Upper lobe of left lung (tissue), 4 donors: Measurements from ENCODE around the gene NTPCR.

Experiments
- CTCF ChIP-seq, 6 experiments: fragments of 450-650 bp in 4 of 6; fragments of 200-600 bp in 2 of 6; sonication (generic) in 2 of 6; IDR thresholded peaks; one replicate each; pipeline ENCODE4 v1.5.1; 2016 to 2019; ENCODE audit warnings: antibody characterized with exemption in 6 of 6
- EP300 ChIP-seq, 4 donors: sonication (generic); formaldehyde crosslinking; IDR thresholded peaks; one replicate each; pipeline ENCODE4 v1.5.1; 2017; ENCODE audit warnings: antibody characterized with exemption in 4 of 4, control low read depth in 2 of 4
- POLR2A ChIP-seq, 4 donors: fragments of 450-650 bp; IDR thresholded peaks; one replicate each; pipeline ENCODE4 v1.5.1; 2016 to 2017; ENCODE audit warnings: antibody characterized with exemption in 4 of 4, mild to moderate bottlenecking in 2 of 4
- POLR2AphosphoS5 ChIP-seq, 2 donors: sonication (generic); formaldehyde crosslinking; IDR thresholded peaks; one replicate each; pipeline ENCODE4 v1.5.1; 2017; ENCODE audit warnings: antibody characterized with exemption in 2 of 2

GRCh38 chr1:232968391-232968790, 18.0 kb downstream of the NTPCR start:
- TF ChIP-seq CTCF (IDR thresholded peaks at IDR 0.05) (no peak), POLR2A (IDR thresholded peaks at IDR 0.05) (no peak), POLR2AphosphoS5 (IDR thresholded peaks at IDR 0.05) (no peak), EP300 (IDR thresholded peaks at IDR 0.05) (no peak)
